HUES6 (cell line): ENCODE measurements around the gene MAD1L1.

Source experiments
- H3K27ac ChIP-seq: 2 replicates; pipeline ENCODE4 v1.7.0; 2013; ENCODE audit warnings: low read depth, mild to moderate bottlenecking, low read length, inconsistent platforms
- H3K27me3 ChIP-seq: 2 replicates; pipeline ENCODE4 v1.6.1; 2013; ENCODE audit warnings: low read length; ENCODE audit not compliant: control insufficient read depth, insufficient read depth
- H3K36me3 ChIP-seq: 2 replicates; pipeline ENCODE4 v1.6.1; 2013; ENCODE audit warnings: low read length; ENCODE audit not compliant: control insufficient read depth, insufficient read depth
- H3K4me1 ChIP-seq: 2 replicates; pipeline ENCODE4 v1.6.1; 2013; ENCODE audit warnings: low read length; ENCODE audit not compliant: control insufficient read depth, insufficient read depth
- H3K4me3 ChIP-seq: 2 replicates; pipeline ENCODE4 v1.5.1; 2013; ENCODE audit warnings: low read depth, low read length
- H3K9ac ChIP-seq: one replicate; pipeline ENCODE4 v1.6.1; 2013; ENCODE audit warnings: mild to moderate bottlenecking, low read length
- H3K9me3 ChIP-seq: 2 replicates; pipeline ENCODE4 v1.6.1; 2013; ENCODE audit warnings: low read depth, low read length; ENCODE audit not compliant: control insufficient read depth, insufficient read depth

The MAD1L1 gene

DNA sequence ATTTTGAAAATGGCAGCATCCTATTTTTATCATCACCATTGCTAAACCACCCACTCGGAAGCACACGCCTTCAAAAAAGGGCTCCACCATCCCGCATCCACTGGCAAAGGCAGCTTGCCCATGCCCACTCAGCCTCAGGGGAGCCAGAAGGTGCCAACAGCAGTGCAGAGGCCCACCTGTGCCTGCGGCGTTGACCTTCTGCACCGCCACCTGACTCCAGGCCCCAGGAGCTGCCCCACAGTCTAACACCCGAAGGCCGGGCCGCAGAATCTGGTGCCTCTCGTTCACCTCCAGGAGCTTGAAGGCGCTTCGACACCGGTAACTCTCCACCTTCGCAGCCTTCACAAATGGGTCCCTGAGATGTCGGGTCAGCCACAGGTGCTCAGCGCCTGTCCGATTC lies 6.5 kb upstream of the MAD1L1 start:
- H3K9me3 ChIP-seq, result no peaks in the 10 kb centered on the region
- no peak overlapping the region for H3K9ac ChIP-seq
- H3K4me1 ChIP-seq, result peaks cover 7% of the 10 kb centered on the region
- no peaks in the 10 kb centered on the region for H3K27me3 ChIP-seq
- H3K36me3 ChIP-seq, result peaks cover 55% of the 10 kb centered on the region
- no peak overlapping the region for H3K27ac ChIP-seq
- H3K4me3 ChIP-seq, result no peak overlapping the region

DNA sequence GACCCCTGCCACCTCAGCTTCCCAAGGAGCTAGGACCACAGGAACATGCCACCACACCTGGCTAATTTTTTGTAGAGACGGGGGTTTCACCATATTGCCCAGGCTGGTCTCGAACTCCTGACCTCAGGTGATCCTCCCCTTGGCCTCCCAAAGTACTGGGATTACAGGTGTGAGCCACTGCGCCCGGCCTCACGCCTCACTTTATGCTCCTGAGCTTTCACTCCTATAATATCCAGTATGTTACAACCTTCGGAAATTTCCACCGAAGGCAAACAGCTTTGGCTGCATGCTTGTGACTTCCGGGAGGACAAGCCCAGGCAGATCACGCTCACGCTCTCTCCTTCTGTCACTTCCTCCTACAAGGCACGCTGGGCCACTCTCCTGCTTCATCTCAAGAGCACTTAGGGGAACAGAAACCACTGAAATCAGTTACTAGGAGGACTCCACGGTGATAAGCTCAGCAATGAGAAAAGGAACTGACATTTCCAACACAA lies 4.4 kb upstream of the MAD1L1 start:
- Histone ChIP-seq H3K4me3 (no peak overlapping the region), H3K9me3 (no peaks in the 10 kb centered on the region), H3K4me1 (no peaks in the 10 kb centered on the region), H3K27me3 (no peaks in the 10 kb centered on the region), H3K27ac (peak overlapping the region; percentile 34; the same call in 1 of the 2 replicates), H3K36me3 (peaks cover 57% of the 10 kb centered on the region), H3K9ac (no peak overlapping the region)

DNA sequence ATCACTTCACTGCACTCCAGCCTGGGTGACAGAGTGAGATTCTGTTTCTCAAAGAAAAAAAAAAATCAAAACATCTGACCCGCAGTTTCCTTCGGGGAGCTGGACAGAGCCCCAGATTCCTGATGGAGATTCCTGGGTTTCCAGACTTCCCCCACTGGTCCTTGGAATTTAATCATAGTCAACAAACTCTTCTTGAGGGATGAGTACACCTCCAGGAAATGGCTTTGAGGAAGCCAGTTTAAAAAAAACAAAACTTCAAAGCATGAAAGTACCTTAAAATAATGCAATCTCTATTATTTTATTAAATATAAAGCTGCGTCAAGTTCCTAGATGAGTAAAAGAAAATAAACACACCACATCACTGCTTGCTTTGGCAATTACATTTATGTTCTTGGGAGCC lies 1.2 kb upstream of the MAD1L1 start:
- Histone ChIP-seq H3K9me3 (no peaks in the 10 kb centered on the region), H3K36me3 (peaks cover 64% of the 10 kb centered on the region), H3K27me3 (no peaks in the 10 kb centered on the region), H3K4me3 (no peak overlapping the region), H3K27ac (no peak overlapping the region), H3K9ac (no peak overlapping the region), H3K4me1 (peaks cover 4% of the 10 kb centered on the region; the same call in 1 of the 2 replicates)

DNA sequence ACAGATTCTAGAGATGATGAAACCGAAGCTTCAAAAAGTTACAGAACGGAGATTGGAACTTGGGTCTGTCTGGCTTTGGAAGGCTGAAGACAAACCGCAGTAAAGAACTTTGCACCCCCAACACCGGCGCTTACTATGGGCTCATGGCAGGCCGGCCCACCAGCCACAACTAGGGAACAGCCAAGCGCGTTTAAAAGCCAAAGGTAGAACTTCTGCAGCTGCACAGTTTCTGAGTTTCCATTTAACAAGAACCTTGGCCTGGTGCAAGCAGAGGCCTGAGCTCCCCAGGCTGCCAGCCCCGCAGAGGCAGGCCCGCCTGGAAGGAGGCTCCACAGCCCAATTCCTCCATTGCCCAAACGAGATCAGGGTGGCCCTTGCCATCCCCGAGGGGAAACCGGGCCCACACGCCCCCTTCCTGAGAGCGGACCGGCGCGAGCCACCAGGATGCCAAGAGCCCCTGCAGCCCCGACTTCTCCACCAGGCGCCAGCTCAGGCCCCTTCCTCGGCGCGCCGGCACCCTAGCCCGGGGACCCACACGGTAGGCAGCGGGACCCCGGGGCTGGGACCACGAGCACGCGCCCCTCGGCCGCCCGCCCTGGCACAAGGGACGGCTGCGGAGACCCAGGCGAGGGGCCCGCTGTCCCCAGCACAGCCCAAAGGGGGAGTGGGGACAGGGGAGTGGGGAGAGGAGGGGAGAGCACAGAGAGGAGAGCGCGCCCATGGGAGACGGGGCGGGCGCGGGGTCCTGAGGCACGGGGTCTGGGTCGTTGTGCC lies 566 bp downstream of the MAD1L1 start:
- Histone ChIP-seq H3K9ac (peak overlapping the region; percentile 91), H3K9me3 (no peaks in the 10 kb centered on the region), H3K27ac (peak overlapping the region; percentile 83)

DNA sequence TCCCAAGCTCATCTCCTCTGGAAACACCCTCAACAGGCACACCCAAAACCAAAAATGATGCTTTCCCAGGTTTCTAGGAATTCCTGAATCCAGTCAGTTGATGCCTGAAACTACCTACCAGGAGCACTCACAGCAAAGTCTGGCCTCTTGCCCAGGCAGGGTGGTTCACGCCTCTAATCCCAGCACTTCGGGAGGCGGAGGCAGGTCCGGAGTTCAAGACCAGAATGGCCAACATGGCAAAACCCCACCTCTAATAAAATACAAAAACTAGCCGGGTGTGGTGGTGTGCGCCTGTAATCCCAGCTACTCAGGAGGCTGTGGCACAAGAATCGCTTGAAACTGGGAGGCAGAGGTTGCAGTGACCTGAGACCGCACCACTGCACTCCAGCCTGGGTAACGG lies 1.9 kb downstream of the MAD1L1 start:
- H3K9me3 ChIP-seq, result no peaks in the 10 kb centered on the region
- no peak overlapping the region for H3K4me3 ChIP-seq
- H3K4me1 ChIP-seq, result peaks cover 4% of the 10 kb centered on the region; the same call in 1 of the 2 replicates
- peaks cover 60% of the 10 kb centered on the region for H3K36me3 ChIP-seq
- no peaks in the 10 kb centered on the region for H3K27me3 ChIP-seq
- no peak overlapping the region for H3K9ac ChIP-seq
- H3K27ac ChIP-seq, result no peak overlapping the region

More for the DNA sequence above, 566 bp downstream of the MAD1L1 start:
- H3K27me3 ChIP-seq, result no peaks in the 10 kb centered on the region
- H3K36me3 ChIP-seq, result peaks cover 60% of the 10 kb centered on the region
- H3K4me1 ChIP-seq, result peaks cover 4% of the 10 kb centered on the region; the same call in 1 of the 2 replicates
- peak overlapping the region; percentile 90 for H3K4me3 ChIP-seq

DNA sequence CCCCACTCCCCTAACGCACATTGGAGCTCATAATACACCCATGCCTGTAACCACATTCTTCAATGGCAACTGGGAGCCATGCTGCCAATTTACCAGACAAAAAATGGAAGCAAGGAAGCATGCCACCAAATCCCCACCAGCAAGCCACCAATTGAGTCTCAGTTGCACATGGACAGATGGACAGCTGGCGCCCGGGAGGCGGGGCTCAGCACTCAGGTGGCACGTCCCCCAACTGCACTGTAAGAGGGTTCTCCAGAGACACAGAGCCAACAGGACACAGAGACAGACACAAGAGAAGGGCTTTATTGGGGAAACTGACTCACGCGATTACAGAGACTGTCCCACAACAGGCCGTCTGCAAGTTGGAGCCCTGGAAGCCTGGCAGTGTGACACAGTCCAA lies 2.5 kb downstream of the MAD1L1 start:
- H3K4me3 ChIP-seq, result no peak overlapping the region
- peaks cover 4% of the 10 kb centered on the region; the same call in 1 of the 2 replicates for H3K4me1 ChIP-seq
- peaks cover 60% of the 10 kb centered on the region for H3K36me3 ChIP-seq
- H3K9me3 ChIP-seq, result no peaks in the 10 kb centered on the region
- H3K27me3 ChIP-seq, result no peaks in the 10 kb centered on the region
- no peak overlapping the region for H3K9ac ChIP-seq
- H3K27ac ChIP-seq, result no peak overlapping the region

DNA sequence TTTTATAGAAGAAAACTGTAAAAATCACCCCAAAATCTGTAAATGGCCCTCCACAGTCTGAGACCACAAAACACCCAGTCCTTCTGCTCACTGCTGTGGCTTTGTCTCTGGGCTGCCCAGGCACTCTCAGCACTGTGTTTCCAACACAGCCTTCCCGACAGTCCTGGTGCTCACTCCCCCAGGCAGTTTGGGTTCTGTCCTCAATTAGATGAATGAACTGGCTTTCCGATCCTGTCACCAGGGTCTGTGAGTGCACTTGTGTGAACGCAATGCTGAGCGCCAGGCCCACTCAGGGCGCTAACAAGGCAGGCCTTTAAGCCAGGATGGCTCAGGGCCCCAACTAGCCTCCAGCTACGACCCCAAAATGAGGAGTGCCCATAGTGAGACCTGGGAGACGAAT lies 3.3 kb downstream of the MAD1L1 start:
- Histone ChIP-seq H3K4me1 (peaks cover 4% of the 10 kb centered on the region; the same call in 1 of the 2 replicates), H3K9me3 (no peaks in the 10 kb centered on the region), H3K27ac (no peak overlapping the region), H3K36me3 (peaks cover 60% of the 10 kb centered on the region), H3K9ac (no peak overlapping the region), H3K27me3 (no peaks in the 10 kb centered on the region), H3K4me3 (no peak overlapping the region)

DNA sequence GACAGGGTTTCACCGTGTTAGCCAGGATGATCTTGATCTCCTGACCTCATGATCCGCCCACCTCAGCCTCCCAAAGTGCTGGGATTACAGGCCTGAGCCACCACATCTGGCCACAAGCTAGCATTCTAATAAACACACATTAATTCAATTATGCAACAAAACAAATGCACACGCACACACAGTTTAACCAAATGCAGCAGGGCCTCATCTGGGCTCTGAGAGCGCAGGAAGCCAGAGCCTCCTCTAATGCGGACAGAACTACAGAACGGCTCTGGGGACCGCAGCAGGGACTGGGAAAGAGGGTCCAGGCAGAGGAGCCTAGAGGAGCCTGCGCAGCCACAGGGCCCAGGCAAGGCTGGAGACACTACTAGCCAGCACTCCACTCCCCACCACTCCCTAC lies 3.8 kb downstream of the MAD1L1 start:
- Histone ChIP-seq H3K4me1 (peaks cover 4% of the 10 kb centered on the region; the same call in 1 of the 2 replicates), H3K9me3 (no peaks in the 10 kb centered on the region), H3K9ac (no peak overlapping the region), H3K27me3 (no peaks in the 10 kb centered on the region), H3K27ac (no peak overlapping the region), H3K4me3 (no peak overlapping the region), H3K36me3 (peaks cover 62% of the 10 kb centered on the region)

DNA sequence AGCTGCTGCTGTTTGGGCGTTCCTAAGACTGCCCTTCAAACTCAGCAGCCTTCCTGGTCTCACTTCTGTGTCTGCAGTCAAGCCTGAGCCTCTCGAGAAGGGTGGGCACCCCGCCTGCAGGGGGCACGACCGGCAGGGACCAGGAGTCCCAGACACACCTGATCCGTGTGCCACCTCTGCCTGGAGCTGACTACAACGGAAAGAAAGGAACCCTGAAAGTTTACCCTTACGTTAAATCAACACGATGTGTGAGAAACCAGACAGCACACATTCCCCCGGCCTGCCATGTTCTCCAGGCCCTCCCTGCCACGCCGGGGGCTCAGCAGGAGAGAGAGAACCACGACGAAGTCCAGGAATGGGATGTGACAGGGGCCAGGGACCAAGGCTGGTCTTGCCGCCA lies 5.0 kb downstream of the MAD1L1 start:
- Histone ChIP-seq H3K4me1 (peaks cover 4% of the 10 kb centered on the region; the same call in 1 of the 2 replicates), H3K27ac (no peak overlapping the region), H3K27me3 (no peaks in the 10 kb centered on the region), H3K36me3 (peaks cover 73% of the 10 kb centered on the region), H3K9ac (no peak overlapping the region), H3K9me3 (no peaks in the 10 kb centered on the region), H3K4me3 (no peak overlapping the region)

DNA sequence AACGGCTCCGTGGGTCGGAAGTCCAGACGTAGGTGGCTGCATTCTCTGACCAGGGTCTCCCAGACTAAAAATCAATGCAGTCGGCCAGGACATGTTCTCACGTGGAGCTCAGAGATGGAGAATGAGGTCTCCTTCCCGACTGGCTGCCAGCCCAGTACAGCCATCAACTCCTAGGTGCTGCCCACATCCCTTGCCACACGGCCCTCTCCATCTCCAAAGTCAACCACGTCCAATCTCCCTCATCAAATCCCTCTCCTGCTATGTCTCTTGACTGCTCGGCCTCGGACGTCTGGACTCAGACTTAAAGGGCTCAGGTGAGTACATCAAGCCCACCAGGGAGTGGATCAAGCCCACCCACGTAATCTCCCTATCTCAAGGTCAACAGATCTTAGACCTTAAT lies 6.9 kb downstream of the MAD1L1 start:
- Histone ChIP-seq H3K9me3 (no peaks in the 10 kb centered on the region), H3K36me3 (peaks cover 89% of the 10 kb centered on the region), H3K27me3 (no peaks in the 10 kb centered on the region), H3K9ac (no peak overlapping the region), H3K27ac (no peak overlapping the region), H3K4me3 (no peak overlapping the region), H3K4me1 (no peaks in the 10 kb centered on the region)

DNA sequence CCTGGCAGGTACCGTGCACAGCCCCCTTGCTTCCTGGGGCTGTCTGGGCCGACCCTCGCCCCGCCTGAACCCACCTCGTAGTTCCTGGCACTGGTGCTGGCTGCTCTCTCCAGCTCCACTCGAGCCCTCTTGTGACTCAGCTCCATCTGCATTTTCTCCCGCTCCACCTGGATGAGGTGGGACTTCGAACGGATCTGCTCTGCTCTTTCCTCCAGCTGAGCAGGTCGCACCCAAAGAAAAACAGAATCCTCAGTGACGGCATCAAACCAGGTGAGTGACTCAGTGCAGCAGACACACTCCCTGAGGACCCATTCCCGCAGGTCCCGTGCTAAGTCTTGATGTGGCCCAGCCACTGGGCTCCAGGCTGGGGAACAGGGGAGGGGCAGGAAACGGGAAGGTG lies 7.4 kb downstream of the MAD1L1 start:
- no peaks in the 10 kb centered on the region for H3K4me1 ChIP-seq
- peaks cover 90% of the 10 kb centered on the region for H3K36me3 ChIP-seq
- no peaks in the 10 kb centered on the region for H3K9me3 ChIP-seq
- H3K27ac ChIP-seq, result no peak overlapping the region
- no peak overlapping the region for H3K4me3 ChIP-seq
- no peak overlapping the region for H3K9ac ChIP-seq
- no peaks in the 10 kb centered on the region for H3K27me3 ChIP-seq
